HepG2 (cell line): ENCODE results near the gene PLEKHB1. TPM values are rescaled to one million over a fixed set of nuclear protein-coding genes. Genes with fewer than 3 reads are reported as not detected.

ENCODE experiments used
- ASH2L ChIP-seq: fragments of 300-600, 200-600 bp; sonication (generic); IDR thresholded peaks from 2 replicates; pipeline ENCODE4 v1.7.0; 2017; ENCODE audit warnings: low read depth, mild to moderate bottlenecking, moderate library complexity, mixed read lengths, low read length; ENCODE audit not compliant: insufficient read length
- GPN1 ChIP-seq: sonication (generic); formaldehyde crosslinking; IDR thresholded peaks from 2 replicates; pipeline ENCODE4 v1.5.1; 2020; ENCODE audit warnings: missing genetic modification reagents, borderline replicate concordance
- GRHL1 ChIP-seq: sonication (generic); formaldehyde crosslinking; conservative IDR thresholded peaks from 2 replicates; pipeline ENCODE4 v1.8.0; 2022; ENCODE audit warnings: missing genetic modification reagents
- HNRNPK ChIP-seq: fragments of 200-400 bp; formaldehyde crosslinking; IDR thresholded peaks from 2 replicates; pipeline ENCODE4 v1.6.1; 2018; ENCODE audit warnings: low read length, low read depth, moderate library complexity, mild to moderate bottlenecking; ENCODE audit not compliant: poor library complexity, severe bottlenecking
- IKZF5 ChIP-seq: IDR thresholded peaks from 2 replicates; pipeline ENCODE4 v1.6.1; 2018; ENCODE audit warnings: missing genetic modification reagents, mild to moderate bottlenecking, missing compliant biosample characterization
- NFKB2 ChIP-seq: sonication (generic); formaldehyde crosslinking; IDR thresholded peaks from 2 replicates; pipeline ENCODE4 v1.4.0; 2020; ENCODE audit warnings: missing genetic modification reagents, borderline replicate concordance
- RARA ChIP-seq: IDR thresholded peaks from 2 replicates; pipeline ENCODE4 v1.6.1; 2016; ENCODE audit warnings: missing genetic modification reagents, missing compliant biosample characterization
- TGIF2 ChIP-seq: IDR thresholded peaks from 2 replicates; pipeline ENCODE4 v1.6.1; 2016; ENCODE audit warnings: control low read depth, missing compliant biosample characterization
- TRIM22 ChIP-seq: fragments of 450-650 bp; IDR thresholded peaks from 2 replicates; pipeline ENCODE4 v1.6.1; 2017
- ZFY ChIP-seq: sonication (generic); formaldehyde crosslinking; IDR thresholded peaks from 2 replicates; pipeline ENCODE4 v1.4.0; 2020; ENCODE audit warnings: missing genetic modification reagents
- ZNF12 ChIP-seq: sonication (generic); formaldehyde crosslinking; IDR thresholded peaks from 2 replicates; pipeline ENCODE4 v1.5.0; 2020; ENCODE audit warnings: missing genetic modification reagents
- ZNF580 ChIP-seq: IDR thresholded peaks from 2 replicates; pipeline ENCODE4 v1.6.1; 2016; ENCODE audit warnings: low read depth, borderline replicate concordance
- ZNF768 ChIP-seq: sonication (generic); formaldehyde crosslinking; IDR thresholded peaks from 2 replicates; pipeline ENCODE4 v1.4.0; 2020; ENCODE audit warnings: missing genetic modification reagents
- ZNF770 ChIP-seq: sonication (generic); formaldehyde crosslinking; IDR thresholded peaks from 2 replicates; pipeline ENCODE4 v1.5.0; 2020; ENCODE audit warnings: mild to moderate bottlenecking, missing genetic modification reagents
- ZNF772 ChIP-seq: sonication (generic); formaldehyde crosslinking; IDR thresholded peaks from 2 replicates; pipeline ENCODE4 v1.5.0; 2020; ENCODE audit warnings: mild to moderate bottlenecking, missing genetic modification reagents
- polyA plus RNA-seq, 8 experiments: library from polyadenylated mRNA; depleted of rRNA in 3 of 8; stranded (reverse) in 7 of 8; unstranded in 1 of 8; fragments of >200 nt; fragmentation: Illumina TruSeq in 4 of 8; extraction: Trizol in 4 of 8; gene quantifications; 2 replicates each; pipeline versions ENCODE4 v1.2.1 to v1.2.3, GENCODE V29; 2011 to 2016; ENCODE audit warnings: low read depth in 4 of 8, missing spikeins in 1 of 8, mixed read lengths in 1 of 8; ENCODE audit not compliant: insufficient read depth in 1 of 8
- total RNA-seq, 5 experiments: library from RNA; depleted of rRNA; stranded (reverse); fragments of >200 nt; fragmentation: Illumina TruSeq; extraction: Trizol; gene quantifications; 2 replicates each; pipeline ENCODE4 v1.2.3, GENCODE V29; 2016; ENCODE audit warnings: low read depth in 1 of 5
- TF ChIP-seq, protein P1 (sequence below): sonication (generic); formaldehyde crosslinking; IDR thresholded peaks from 2 replicates; pipeline ENCODE4 v1.9.0; 2022; ENCODE audit warnings: low read depth, missing genetic modification reagents
- TF ChIP-seq, protein P2 (sequence below): sonication (generic); formaldehyde crosslinking; IDR thresholded peaks from 2 replicates; pipeline ENCODE4 v1.8.0; 2022; ENCODE audit warnings: missing genetic modification reagents, mild to moderate bottlenecking, inconsistent platforms, borderline replicate concordance
- TF ChIP-seq, protein P3 (sequence below): sonication (generic); formaldehyde crosslinking; IDR thresholded peaks from 2 replicates; pipeline ENCODE4 v1.5.0; 2020; ENCODE audit warnings: missing genetic modification reagents, mild to moderate bottlenecking, borderline replicate concordance

PLEKHB1 gene
- total and polyA plus RNA-seq, 2 of the 13 experiments (the other 11 are each of a cell fraction or from before 2014, with no cell fraction given) = 68.0 to 99.3 TPM

- TF ChIP-seq ZFY (peak; percentile 2; the same call in 1 of the 2 replicates), TGIF2 (CRISPR knock-in tag) (no peak), ZNF770 (CRISPR knock-in tag) (no peak), ZNF12 (CRISPR knock-in tag) (no peak), ZNF772 (no peak; the same call in 1 of the 2 replicates), ZNF768 (CRISPR knock-in tag) (no peak), IKZF5 (CRISPR knock-in tag) (no peak), GRHL1 (CRISPR knock-in tag) (no peak), ZNF580 (no peak), NFKB2 (0 out of 2 replicates have a peak, but pooled peaks have one; percentile 3), GPN1 (no peak), ASH2L (no peak), TRIM22 (no peak), RARA (0 out of 2 replicates have a peak, but pooled peaks have one; percentile 3), HNRNPK (no peak)
- TF ChIP-seq, protein P1, sequence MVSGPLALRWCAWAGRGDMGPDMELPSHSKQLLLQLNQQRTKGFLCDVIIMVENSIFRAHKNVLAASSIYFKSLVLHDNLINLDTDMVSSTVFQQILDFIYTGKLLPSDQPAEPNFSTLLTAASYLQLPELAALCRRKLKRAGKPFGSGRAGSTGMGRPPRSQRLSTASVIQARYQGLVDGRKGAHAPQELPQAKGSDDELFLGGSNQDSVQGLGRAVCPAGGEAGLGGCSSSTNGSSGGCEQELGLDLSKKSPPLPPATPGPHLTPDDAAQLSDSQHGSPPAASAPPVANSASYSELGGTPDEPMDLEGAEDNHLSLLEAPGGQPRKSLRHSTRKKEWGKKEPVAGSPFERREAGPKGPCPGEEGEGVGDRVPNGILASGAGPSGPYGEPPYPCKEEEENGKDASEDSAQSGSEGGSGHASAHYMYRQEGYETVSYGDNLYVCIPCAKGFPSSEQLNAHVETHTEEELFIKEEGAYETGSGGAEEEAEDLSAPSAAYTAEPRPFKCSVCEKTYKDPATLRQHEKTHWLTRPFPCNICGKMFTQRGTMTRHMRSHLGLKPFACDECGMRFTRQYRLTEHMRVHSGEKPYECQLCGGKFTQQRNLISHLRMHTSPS (CRISPR knock-in tag) = no peak
- TF ChIP-seq, protein P2, sequence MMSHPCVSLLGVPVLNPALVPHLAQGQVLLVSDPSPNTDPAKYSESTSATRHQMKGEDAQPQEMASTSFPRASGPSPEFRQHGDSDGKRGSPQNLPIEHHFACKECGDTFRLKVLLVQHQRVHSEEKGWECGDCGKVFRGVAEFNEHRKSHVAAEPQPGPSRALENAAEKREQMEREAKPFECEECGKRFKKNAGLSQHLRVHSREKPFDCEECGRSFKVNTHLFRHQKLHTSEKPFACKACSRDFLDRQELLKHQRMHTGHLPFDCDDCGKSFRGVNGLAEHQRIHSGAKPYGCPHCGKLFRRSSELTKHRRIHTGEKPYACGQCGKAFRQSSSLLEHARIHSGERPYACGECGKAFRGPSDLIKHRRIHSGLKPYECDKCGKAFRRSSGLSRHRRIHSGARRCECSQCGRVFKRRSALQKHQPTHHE (CRISPR knock-in tag) = no peak
- TF ChIP-seq, protein P3, sequence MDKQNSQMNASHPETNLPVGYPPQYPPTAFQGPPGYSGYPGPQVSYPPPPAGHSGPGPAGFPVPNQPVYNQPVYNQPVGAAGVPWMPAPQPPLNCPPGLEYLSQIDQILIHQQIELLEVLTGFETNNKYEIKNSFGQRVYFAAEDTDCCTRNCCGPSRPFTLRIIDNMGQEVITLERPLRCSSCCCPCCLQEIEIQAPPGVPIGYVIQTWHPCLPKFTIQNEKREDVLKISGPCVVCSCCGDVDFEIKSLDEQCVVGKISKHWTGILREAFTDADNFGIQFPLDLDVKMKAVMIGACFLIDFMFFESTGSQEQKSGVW (CRISPR knock-in tag) = no peak
These were observed 1.7 kb downstream of the PLEKHB1 start (continued) for GRCh38 chr11:73648121-73648520.
